Neural crest cell (in vitro differentiated cells): Measurements from ENCODE around the gene ZNF653. TPM values are rescaled to one million over a fixed set of nuclear protein-coding genes. Genes with fewer than 3 reads are reported as not detected.
A peak's percentile ranks its signal among the peaks of the same experiment; 100 is the strongest.
"Not testable (repeated sequence)": the region's sequence is repeated elsewhere in the genome, so short reads cannot be mapped to it uniquely, and the experiment has no call there.

Experiments used
- DNase-seq: peaks from one replicate; pipeline ENCODE4 v3.0.0; 2021; ENCODE audit warnings: low read depth, mixed read lengths, low spot score
- H3K27ac Mint-ChIP-seq: one replicate; pipeline ENCODE4 v1.8.0; 2021; ENCODE audit warnings: mild to moderate bottlenecking, mixed read lengths; ENCODE audit not compliant: unreplicated experiment
- H3K27me3 Mint-ChIP-seq: 2 replicates; pipeline ENCODE4 v1.8.0; 2021; ENCODE audit warnings: low read depth, mild to moderate bottlenecking, mixed read lengths
- H3K36me3 Mint-ChIP-seq: 2 replicates; pipeline ENCODE4 v1.8.0; 2021; ENCODE audit warnings: low read depth, mild to moderate bottlenecking, mixed read lengths
- H3K4me1 Mint-ChIP-seq: 2 replicates; pipeline ENCODE4 v1.8.0; 2021; ENCODE audit warnings: mixed read lengths
- H3K4me3 Mint-ChIP-seq: one replicate; pipeline ENCODE4 v1.8.0; 2021; ENCODE audit warnings: mild to moderate bottlenecking, mixed read lengths
- H3K9me3 Mint-ChIP-seq: 2 replicates; pipeline ENCODE4 v1.8.0; 2021; ENCODE audit warnings: mixed read lengths
- CTCF ChIP-seq: fragments of 200-600 bp; sonication (generic); conservative IDR thresholded peaks from 2 replicates; pipeline ENCODE4 v1.5.0; 2021; ENCODE audit warnings: antibody characterized with exemption, mild to moderate bottlenecking
- total RNA-seq: library from RNA; stranded (reverse); gene quantifications from 2 replicates; pipeline ENCODE4 v1.2.1, GENCODE V29; 2021

ZNF653 gene
- total RNA-seq, 1 donor from 2014 or later, result 19.0 TPM

GRCh38 chr19:11479090-11479897 is 26.3 kb downstream of the ZNF653 start:
- H3K4me3 Mint-ChIP-seq, result peak overlapping the region; percentile 89
- peaks cover 12% of the 10 kb centered on the region for H3K4me1 Mint-ChIP-seq
- peaks cover 47% of the 10 kb centered on the region for H3K27me3 Mint-ChIP-seq
- TF ChIP-seq CTCF, result no peak
- peak; percentile 76 for DNase-seq
- no peaks in the 10 kb centered on the region for H3K36me3 Mint-ChIP-seq
- no peaks in the 10 kb centered on the region for H3K9me3 Mint-ChIP-seq
- peak overlapping the region; percentile 75 for H3K27ac Mint-ChIP-seq

DNA sequence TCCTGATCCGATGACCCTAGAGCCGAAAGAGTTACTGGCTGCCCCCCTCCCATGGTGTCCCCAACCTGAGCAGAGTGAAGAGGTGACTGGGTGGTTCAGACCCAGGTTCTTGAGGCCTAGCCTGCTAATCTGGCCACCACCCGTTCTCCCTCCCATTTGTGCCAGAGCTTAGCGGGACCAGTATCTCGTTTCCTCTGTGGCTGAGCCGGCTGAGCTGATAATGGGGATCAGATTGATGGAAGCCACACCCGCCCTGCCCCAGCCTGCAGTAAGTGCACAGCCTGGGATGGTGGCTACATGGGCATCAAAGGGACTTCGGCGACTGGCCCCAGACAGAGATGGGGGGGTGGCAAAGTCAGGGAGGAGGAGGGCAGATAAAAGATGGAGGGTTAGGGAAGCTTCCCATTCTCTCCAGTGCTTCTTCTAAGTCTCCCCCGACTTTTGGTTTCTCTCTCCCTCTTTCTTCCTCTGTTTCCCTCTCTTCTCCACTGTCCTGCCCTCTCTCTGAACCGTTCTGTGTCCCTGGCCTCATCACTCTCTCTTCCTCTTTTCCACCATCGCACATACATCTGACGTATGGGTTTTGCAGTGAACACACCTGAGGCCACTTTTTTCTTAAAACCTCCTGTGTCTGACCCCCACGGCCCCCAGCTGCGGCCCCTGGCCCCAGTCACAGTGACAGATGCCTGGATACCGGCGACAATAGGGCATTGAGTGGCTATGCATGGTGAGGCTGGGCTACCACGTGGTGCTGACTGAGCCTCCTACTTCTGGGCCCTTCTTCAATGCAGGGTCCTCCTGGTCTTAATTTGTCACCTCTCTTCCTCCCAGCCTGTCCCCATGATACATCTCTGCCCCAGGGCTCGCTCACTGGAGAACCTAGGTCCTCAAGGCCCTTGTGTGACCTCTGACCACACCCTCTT is 27.2 kb downstream of the ZNF653 start:
- peaks cover 12% of the 10 kb centered on the region for H3K4me1 Mint-ChIP-seq
- no peak overlapping the region for H3K27ac Mint-ChIP-seq
- DNase-seq, result no peak
- H3K36me3 Mint-ChIP-seq, result no peaks in the 10 kb centered on the region
- TF ChIP-seq CTCF, result no peak
- H3K9me3 Mint-ChIP-seq, result no peaks in the 10 kb centered on the region
- H3K27me3 Mint-ChIP-seq, result peaks cover 42% of the 10 kb centered on the region
- H3K4me3 Mint-ChIP-seq, result peak overlapping the region; percentile 89

DNA sequence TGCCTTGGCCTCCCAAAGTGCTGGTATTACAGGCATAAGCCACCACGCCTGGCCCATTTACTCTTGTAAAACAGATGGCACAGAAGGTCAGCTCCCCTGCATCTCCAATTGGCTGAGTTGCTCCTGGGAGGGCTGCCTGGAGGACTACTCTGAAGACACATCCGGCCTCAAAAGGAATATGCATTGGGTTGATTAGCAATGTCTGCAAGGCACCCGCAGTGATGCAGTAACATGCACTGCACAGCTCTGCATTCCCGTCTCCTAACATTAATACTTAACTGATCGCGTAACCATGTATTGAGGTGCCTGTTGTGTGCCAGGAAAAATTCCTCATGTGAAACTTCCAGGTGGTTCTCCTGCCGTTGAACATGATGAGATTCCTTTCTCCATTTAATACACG is 29.8 kb downstream of the ZNF653 start:
- H3K27me3 Mint-ChIP-seq, result peaks cover 25% of the 10 kb centered on the region
- no peak overlapping the region for H3K27ac Mint-ChIP-seq
- no peak overlapping the region for H3K4me3 Mint-ChIP-seq
- TF ChIP-seq CTCF, result no peak
- no peak for DNase-seq
- no peaks in the 10 kb centered on the region for H3K9me3 Mint-ChIP-seq
- peaks cover 7% of the 10 kb centered on the region for H3K4me1 Mint-ChIP-seq
- H3K36me3 Mint-ChIP-seq, result no peaks in the 10 kb centered on the region

GRCh38 chr19:11475343-11475742 is 30.3 kb downstream of the ZNF653 start:
- H3K36me3 Mint-ChIP-seq, H3K4me1 Mint-ChIP-seq, H3K27ac Mint-ChIP-seq, H3K9me3 Mint-ChIP-seq, DNase-seq, H3K4me3 Mint-ChIP-seq: not testable (repeated sequence)
- H3K27me3 Mint-ChIP-seq, result peaks cover 25% of the 10 kb centered on the region

DNA sequence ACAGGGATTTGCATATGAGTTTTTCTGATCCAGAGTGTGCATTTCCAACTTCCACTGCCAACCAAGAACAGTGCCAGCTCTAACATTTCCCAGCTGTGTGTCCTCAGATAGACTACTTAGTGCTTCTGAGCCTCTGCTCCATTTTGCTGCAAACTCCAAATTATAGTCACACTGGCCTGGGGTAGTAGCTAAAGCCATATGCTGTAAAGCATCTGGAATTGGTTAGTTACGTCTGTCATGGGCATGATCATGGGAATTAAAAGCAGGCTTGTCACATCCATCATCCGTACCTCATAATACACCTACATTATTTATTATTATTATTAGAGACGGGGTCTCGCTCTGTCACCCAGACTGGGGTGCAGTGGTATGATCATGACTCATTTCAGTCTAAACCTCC is 31.9 kb downstream of the ZNF653 start:
- Mint-ChIP-seq H3K27ac (no peak overlapping the region), H3K27me3 (peaks cover 19% of the 10 kb centered on the region), H3K4me3 (no peak overlapping the region), H3K9me3 (no peaks in the 10 kb centered on the region), H3K36me3 (no peaks in the 10 kb centered on the region), H3K4me1 (peaks cover 2% of the 10 kb centered on the region)
- no peak for TF ChIP-seq CTCF
- no peak for DNase-seq

GRCh38 chr19:11468266-11468845 is 37.3 kb downstream of the ZNF653 start:
- H3K4me3 Mint-ChIP-seq, H3K27ac Mint-ChIP-seq, H3K36me3 Mint-ChIP-seq, DNase-seq, H3K27me3 Mint-ChIP-seq, H3K4me1 Mint-ChIP-seq, H3K9me3 Mint-ChIP-seq: not testable (repeated sequence)
